Stimulated activated CD8-positive, alpha-beta memory T cell treated with anti-CD3 and anti-CD28 coated beads, Interleukin-15, amount 100 ng/mL, for 48 hours (primary cell): ENCODE data around the gene ACOT7.
"Not testable (repeated sequence)": the region's sequence is repeated elsewhere in the genome, so short reads cannot be mapped to it uniquely, and the experiment has no call there.

Experiments used
- DNase-seq, 2 donors: peaks; one replicate each; pipeline ENCODE4 v3.0.0-alpha.2; 2020; ENCODE audit warnings: low read depth in 2 of 2

Gene ACOT7

GRCh38 chr1:6393400-6394187, at the start of gene ACOT7:
TSS of gene ACOT7 (minus strand) at chr1:6393767. CDS start at chr1:6393399, 368 bp downstream.
- peak; percentile 84 to 86 for DNase-seq

GRCh38 chr1:6441586-6441985, 48.0 kb upstream of the ACOT7 start:
- DNase-seq, result no peak

- peak; percentile 67 to 69 for DNase-seq
These were observed 46.9 kb upstream of the ACOT7 start for GRCh38 chr1:6440198-6441126.

GRCh38 chr1:6438047-6438525, 44.5 kb upstream of the ACOT7 start:
- no peak for DNase-seq

GRCh38 chr1:6437012-6437700, 43.6 kb upstream of the ACOT7 start:
- DNase-seq, result not testable (repeated sequence)

GRCh38 chr1:6436277-6436676, 42.7 kb upstream of the ACOT7 start:
- DNase-seq, result not testable (repeated sequence)

GRCh38 chr1:6435547-6435946, 42.0 kb upstream of the ACOT7 start:
- DNase-seq, result no peak

- DNase-seq, result no peak
These were observed 41.6 kb upstream of the ACOT7 start for GRCh38 chr1:6435129-6435528.

- no peak for DNase-seq
These were observed 40.6 kb upstream of the ACOT7 start for GRCh38 chr1:6434186-6434585.

GRCh38 chr1:6431645-6432579, 38.3 kb upstream of the ACOT7 start:
- not testable (repeated sequence) for DNase-seq

- not testable (repeated sequence) for DNase-seq
These were observed 36.3 kb upstream of the ACOT7 start for GRCh38 chr1:6429660-6430411.

GRCh38 chr1:6428453-6428852, 34.9 kb upstream of the ACOT7 start:
- DNase-seq, result not testable (repeated sequence)

- no peak for DNase-seq
These were observed 34.1 kb upstream of the ACOT7 start for GRCh38 chr1:6427441-6428390.

- DNase-seq, result no peak
These were observed 33.4 kb upstream of the ACOT7 start for GRCh38 chr1:6426972-6427350.

- DNase-seq, result no peak
These were observed 32.9 kb upstream of the ACOT7 start for GRCh38 chr1:6426277-6426971.

GRCh38 chr1:6425658-6426057, 32.1 kb upstream of the ACOT7 start:
- no peak for DNase-seq

- no peak for DNase-seq
These were observed 31.3 kb upstream of the ACOT7 start, which contains the start of gene ESPN for GRCh38 chr1:6424619-6425593. TSS of gene ESPN (plus strand) at chr1:6424776. CDS start at chr1:6424956, 180 bp downstream.
